ENCODE results near the gene RERE. TPM values are rescaled to one million over a fixed set of nuclear protein-coding genes. Genes with fewer than 3 reads are reported as not detected.

The RERE gene
- total and polyA plus RNA-seq, 2 donors (not counting 3 experiments of a cell fraction or from before 2014, with no cell fraction given): 14.1 to 113 TPM

DNA sequence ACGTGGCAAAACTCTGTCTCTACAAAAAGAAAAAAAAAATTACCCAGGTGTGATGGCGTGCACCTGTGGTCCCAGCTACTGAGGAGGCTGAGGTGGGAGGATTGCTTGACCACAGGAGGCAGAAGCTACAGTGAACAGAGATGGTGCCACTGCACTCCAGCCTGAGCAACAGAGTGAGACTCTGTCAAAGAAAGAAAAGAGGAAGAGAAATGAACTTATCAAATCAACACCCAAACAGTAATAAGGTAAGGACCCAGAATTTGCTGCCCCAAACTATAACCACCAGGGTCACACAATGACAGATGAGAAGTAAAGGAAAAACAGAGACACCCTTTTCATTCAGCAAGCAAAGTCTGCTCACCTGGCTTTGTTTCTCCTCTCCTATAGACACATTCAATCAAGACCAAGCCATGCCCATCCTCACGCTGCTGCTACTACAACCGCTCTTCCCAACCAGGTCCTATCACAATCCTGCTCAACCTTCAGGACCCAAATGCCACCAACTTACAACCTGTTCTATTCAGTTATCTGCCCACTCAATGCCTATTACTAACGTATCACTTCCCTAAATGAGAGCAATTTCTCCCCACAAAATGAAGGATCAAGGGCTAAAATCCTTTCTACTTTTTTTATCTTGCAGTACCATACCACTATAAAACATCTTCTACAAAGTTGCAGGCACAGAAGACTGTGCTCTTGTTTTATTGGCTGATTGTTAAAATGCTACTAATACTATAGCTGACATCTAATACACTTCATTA lies 183.5 kb downstream of the RERE start:
- dilution Hi-C loops (cut with MboI; ENCODE audit: extremely low pct_ligation_motif_present, low sequenced_read_pairs) (no loop called here), intact Hi-C loops (cut with micrococcal nuclease) (no loop called here)
- no peak for DNase-seq (ENCODE audit: low read depth, low spot score)
- Histone ChIP-seq H3K27me3 (ENCODE audit: control insufficient read depth in 2 of 2, insufficient read depth in 2 of 2, low read length in 2 of 2) (no peaks in the 10 kb centered on the region), H3K4me3 (replicated peaks in 1 of 3; ENCODE audit: insufficient read depth in 1 of 3, low read depth in 1 of 3, low read length in 3 of 3) (no peak overlapping the region), H3K79me2 (ENCODE audit: control insufficient read depth, insufficient read depth, low read length) (peaks cover 26% of the 10 kb centered on the region), H3K9ac (replicated peaks; ENCODE audit: extremely low read depth, insufficient read depth, low read length) (no peak overlapping the region), H3K4me2 (ENCODE audit: insufficient read depth, low read length) (no peak overlapping the region), H3K36me3 (ENCODE audit: control insufficient read depth in 2 of 2, extremely low read depth in 1 of 2, insufficient read depth in 2 of 2, low read length in 2 of 2) (no peaks in the 10 kb centered on the region), H3K4me1 (ENCODE audit: control insufficient read depth, extremely low read depth, insufficient read depth, low read length) (no peaks in the 10 kb centered on the region), H4K20me1 (replicated peaks; ENCODE audit: control insufficient read depth, extremely low read depth, insufficient read depth, low read length) (peaks cover 10% of the 10 kb centered on the region), H3K9me3 (replicated peaks; ENCODE audit: control insufficient read depth, insufficient read depth, low read length) (no peaks in the 10 kb centered on the region), H3K9me1 (replicated peaks; ENCODE audit: control insufficient read depth, extremely low read depth, insufficient read depth, low read length) (no peaks in the 10 kb centered on the region), H3K27ac (ENCODE audit: insufficient read depth, low read depth, low read length) (no peak overlapping the region), H2AFZ (ENCODE audit: low read depth, low read length) (no peak overlapping the region)
- TF ChIP-seq POLR2AphosphoS5 (IDR thresholded peaks at IDR 0.05; ENCODE audit: insufficient read depth, low read depth, low read length): no peak
- TF ChIP-seq, protein P1, sequence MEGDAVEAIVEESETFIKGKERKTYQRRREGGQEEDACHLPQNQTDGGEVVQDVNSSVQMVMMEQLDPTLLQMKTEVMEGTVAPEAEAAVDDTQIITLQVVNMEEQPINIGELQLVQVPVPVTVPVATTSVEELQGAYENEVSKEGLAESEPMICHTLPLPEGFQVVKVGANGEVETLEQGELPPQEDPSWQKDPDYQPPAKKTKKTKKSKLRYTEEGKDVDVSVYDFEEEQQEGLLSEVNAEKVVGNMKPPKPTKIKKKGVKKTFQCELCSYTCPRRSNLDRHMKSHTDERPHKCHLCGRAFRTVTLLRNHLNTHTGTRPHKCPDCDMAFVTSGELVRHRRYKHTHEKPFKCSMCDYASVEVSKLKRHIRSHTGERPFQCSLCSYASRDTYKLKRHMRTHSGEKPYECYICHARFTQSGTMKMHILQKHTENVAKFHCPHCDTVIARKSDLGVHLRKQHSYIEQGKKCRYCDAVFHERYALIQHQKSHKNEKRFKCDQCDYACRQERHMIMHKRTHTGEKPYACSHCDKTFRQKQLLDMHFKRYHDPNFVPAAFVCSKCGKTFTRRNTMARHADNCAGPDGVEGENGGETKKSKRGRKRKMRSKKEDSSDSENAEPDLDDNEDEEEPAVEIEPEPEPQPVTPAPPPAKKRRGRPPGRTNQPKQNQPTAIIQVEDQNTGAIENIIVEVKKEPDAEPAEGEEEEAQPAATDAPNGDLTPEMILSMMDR (IDR thresholded peaks at IDR 0.05; ENCODE audit: extremely low read depth in 1 of 2, insufficient read depth in 1 of 2, low read depth in 1 of 2, low read length in 2 of 2): no peak
- no peak for TF ChIP-seq JUN (IDR thresholded peaks at IDR 0.05; ENCODE audit: borderline replicate concordance, insufficient read depth, insufficient read length, low read depth)
- no peak for TF ChIP-seq FOS (IDR thresholded peaks at IDR 0.05; ENCODE audit: borderline replicate concordance, insufficient read depth, low read length)
- no peak for TF ChIP-seq POLR2A (IDR thresholded peaks at IDR 0.05; ENCODE audit: low read depth, low read length)
- no peak for TF ChIP-seq EZH2 (IDR thresholded peaks at IDR 0.05; ENCODE audit: borderline replicate concordance, low read depth, low read length, severe bottlenecking)
- TF ChIP-seq MYC (IDR thresholded peaks at IDR 0.05; ENCODE audit: low read depth, low read length): no peak
- TF ChIP-seq GATA2 (IDR thresholded peaks at IDR 0.05; ENCODE audit: insufficient read depth, insufficient read length, low read depth, low read length): no peak
- TF ChIP-seq, protein P2, sequence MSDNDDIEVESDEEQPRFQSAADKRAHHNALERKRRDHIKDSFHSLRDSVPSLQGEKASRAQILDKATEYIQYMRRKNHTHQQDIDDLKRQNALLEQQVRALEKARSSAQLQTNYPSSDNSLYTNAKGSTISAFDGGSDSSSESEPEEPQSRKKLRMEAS (IDR thresholded peaks at IDR 0.05; ENCODE audit: insufficient read depth, insufficient read length): no peak
- ChIA-PET POLR2A (no interaction called here), CTCF (no interaction called here)
- no TSS peak for BruUV-seq (replicated peaks)
- FAIRE-seq: no peak
